Stimulated activated CD4-positive, alpha-beta T cell treated with anti-CD3 and anti-CD28 coated beads, Interleukin-2, amount 100 ng/mL, for 4 hours (primary cell): ENCODE results near the gene AIG1.

Experiments used
- DNase-seq: peaks from one replicate; pipeline ENCODE4 v3.0.0-alpha.2; 2020; ENCODE audit warnings: low read depth

The AIG1 gene

GRCh38 chr6:143128681-143129015 lies 68.0 kb downstream of the AIG1 start:
- DNase-seq, result no peak

- DNase-seq, result no peak
Observed at GRCh38 chr6:143130928-143131327, 70.2 kb downstream of the AIG1 start.

GRCh38 chr6:143135325-143135724 lies 74.6 kb downstream of the AIG1 start:
- DNase-seq, result no peak

- DNase-seq, result no peak
Observed at GRCh38 chr6:143135797-143136561, 75.3 kb downstream of the AIG1 start.

GRCh38 chr6:143136647-143137046 lies 76.0 kb downstream of the AIG1 start:
- no peak for DNase-seq

GRCh38 chr6:143139239-143139784 lies 78.6 kb downstream of the AIG1 start:
- no peak for DNase-seq

- DNase-seq, result peak; percentile 34
Observed at GRCh38 chr6:143139884-143140283, 79.2 kb downstream of the AIG1 start.

GRCh38 chr6:143140767-143141166 lies 80.1 kb downstream of the AIG1 start:
- DNase-seq, result no peak

GRCh38 chr6:143141442-143141841 lies 80.8 kb downstream of the AIG1 start:
- DNase-seq, result no peak

GRCh38 chr6:143146186-143146851 lies 85.6 kb downstream of the AIG1 start:
- DNase-seq, result no peak

- no peak for DNase-seq
Observed at GRCh38 chr6:143149771-143150170, 89.1 kb downstream of the AIG1 start.

GRCh38 chr6:143150281-143150680 lies 89.6 kb downstream of the AIG1 start:
- DNase-seq, result no peak

- no peak for DNase-seq
Observed at GRCh38 chr6:143151381-143151780, 90.7 kb downstream of the AIG1 start.

- DNase-seq, result no peak
Observed at GRCh38 chr6:143155681-143156080, 95.0 kb downstream of the AIG1 start.

GRCh38 chr6:143157131-143157530 lies 96.4 kb downstream of the AIG1 start:
- no peak for DNase-seq

GRCh38 chr6:143158113-143158581 lies 97.5 kb downstream of the AIG1 start:
- DNase-seq, result no peak

- DNase-seq, result no peak
Observed at GRCh38 chr6:143159001-143159400, 98.3 kb downstream of the AIG1 start.

- DNase-seq, result no peak
Observed at GRCh38 chr6:143160015-143160414, 99.3 kb downstream of the AIG1 start.

- no peak for DNase-seq
Observed at GRCh38 chr6:143160439-143161220, 99.9 kb downstream of the AIG1 start.

- DNase-seq, result no peak
Observed at GRCh38 chr6:143163621-143164020, 102.9 kb downstream of the AIG1 start.

- no peak for DNase-seq
Observed at GRCh38 chr6:143164565-143165105, 103.9 kb downstream of the AIG1 start.

- DNase-seq, result no peak
Observed at GRCh38 chr6:143165315-143165855, 104.7 kb downstream of the AIG1 start.
